ENCODE results near the gene IVL. TPM values are rescaled to one million over a fixed set of nuclear protein-coding genes. Genes with fewer than 3 reads are reported as not detected.

Gene IVL
- total RNA-seq, 4 donors from 2014 or later = not detected

GRCh38 chr1:152886758-152887409 lies 21.5 kb upstream of the IVL start:
- no peak for TF ChIP-seq CTCF (IDR thresholded peaks at IDR 0.05)
- ATAC-seq (ENCODE audit: low FRiP score) (no peak), DNase-seq (ENCODE audit: low spot score) (no peak)

GRCh38 chr1:152888126-152888525 lies 20.2 kb upstream of the IVL start:
- ATAC-seq (ENCODE audit: low FRiP score) = no peak
- TF ChIP-seq CTCF (IDR thresholded peaks at IDR 0.05) = no peak
- no peak for DNase-seq (ENCODE audit: low spot score)

GRCh38 chr1:152899027-152899426 lies 9.3 kb upstream of the IVL start:
- TF ChIP-seq CTCF (IDR thresholded peaks at IDR 0.05) = no peak
- ATAC-seq (ENCODE audit: low FRiP score) = no peak
- DNase-seq (ENCODE audit: low spot score) = no peak

GRCh38 chr1:152899883-152900282 lies 8.5 kb upstream of the IVL start:
- TF ChIP-seq CTCF (IDR thresholded peaks at IDR 0.05) = no peak
- ATAC-seq (ENCODE audit: low FRiP score) (no peak), DNase-seq (ENCODE audit: low spot score) (no peak)

- no peak for TF ChIP-seq CTCF (IDR thresholded peaks at IDR 0.05)
- ATAC-seq (ENCODE audit: low FRiP score) (no peak), DNase-seq (ENCODE audit: low spot score) (no peak)
These were observed 6.7 kb upstream of the IVL start for GRCh38 chr1:152901631-152902030.

- ATAC-seq (ENCODE audit: low FRiP score) = no peak
- TF ChIP-seq CTCF (IDR thresholded peaks at IDR 0.05) = no peak
- no peak for DNase-seq (ENCODE audit: low spot score)
These were observed 5.7 kb upstream of the IVL start for GRCh38 chr1:152902636-152903035.

- no peak for ATAC-seq (ENCODE audit: low FRiP score)
- TF ChIP-seq CTCF (IDR thresholded peaks at IDR 0.05) = no peak
- DNase-seq (ENCODE audit: low spot score) = no peak
These were observed 3.5 kb upstream of the IVL start for GRCh38 chr1:152904688-152905440.

Data from omental fat pad (tissue), 4 donors.